DMS 273 treated with DMSO at 0.1 percent for 48 hours (cell line): Measurements from ENCODE around the gene MED22.

Experiments
- DNase-seq: peaks from one replicate; lab custom pipeline; 2025; lab: John Stamatoyannopoulos, UW

The MED22 gene

GRCh38 chr9:133375724-133376654 lies 28.1 kb upstream of the MED22 start, which contains the start of the genes STKLD1 and SURF4:
Gene STKLD1, plus strand, starts transcription at chr9:133376366. Its CDS starts 108 bp downstream, at chr9:133376474.
Gene SURF4, minus strand, starts transcription at chr9:133376060. Its CDS starts 91 bp downstream, at chr9:133375969.
- DNase-seq, result peak; percentile 78

- no peak for DNase-seq
These were observed 27.3 kb upstream of the MED22 start for GRCh38 chr9:133375116-133375723.

DNA sequence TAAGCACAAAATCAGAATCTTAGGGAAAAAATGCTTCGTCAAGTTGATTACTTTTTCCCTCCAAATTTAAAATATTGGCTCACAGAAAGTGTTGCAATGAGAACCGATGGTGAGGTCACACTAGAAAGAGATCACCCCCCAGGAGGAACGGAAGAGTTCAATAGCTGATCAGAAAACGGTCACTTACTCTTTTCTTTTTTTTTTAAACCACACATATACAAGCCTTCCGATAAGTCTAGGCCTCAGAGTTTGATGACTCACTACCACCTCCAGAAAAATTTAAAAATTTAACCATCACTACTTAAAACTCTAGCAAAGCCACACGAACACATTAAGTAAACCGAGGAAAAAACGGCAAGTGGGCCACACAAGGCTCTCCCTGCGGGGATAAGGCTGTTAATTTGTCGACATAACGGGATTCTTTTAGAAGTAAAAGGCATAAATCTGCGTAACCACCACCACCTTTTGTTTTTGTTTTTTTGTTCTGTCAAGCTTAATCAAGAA lies 26.7 kb upstream of the MED22 start:
- no peak for DNase-seq

GRCh38 chr9:133372144-133372543 lies 24.2 kb upstream of the MED22 start:
- no peak for DNase-seq

- no peak for DNase-seq
These were observed 23.4 kb upstream of the MED22 start for GRCh38 chr9:133371261-133371711.

DNA sequence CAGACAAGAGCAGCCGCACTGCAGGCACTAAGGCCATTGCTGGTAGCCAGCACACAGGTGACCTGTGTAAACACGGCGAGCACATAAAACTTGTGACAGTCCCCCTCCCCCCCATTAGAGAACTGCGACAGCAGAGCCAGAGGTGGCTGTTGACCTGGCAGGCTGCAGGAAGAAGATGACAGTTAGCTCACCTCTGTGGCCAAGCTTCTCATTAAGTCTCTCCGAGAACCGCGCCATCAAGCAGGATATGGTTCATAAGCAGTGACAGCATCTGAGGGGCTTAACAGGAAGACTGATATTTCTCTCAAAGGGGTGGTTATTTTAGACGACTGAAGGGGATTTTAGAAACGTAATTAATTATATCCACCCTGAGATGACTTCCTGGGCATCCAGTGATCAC lies 22.8 kb upstream of the MED22 start:
- DNase-seq, result no peak

GRCh38 chr9:133369933-133370332 lies 22.0 kb upstream of the MED22 start:
- DNase-seq, result no peak

DNA sequence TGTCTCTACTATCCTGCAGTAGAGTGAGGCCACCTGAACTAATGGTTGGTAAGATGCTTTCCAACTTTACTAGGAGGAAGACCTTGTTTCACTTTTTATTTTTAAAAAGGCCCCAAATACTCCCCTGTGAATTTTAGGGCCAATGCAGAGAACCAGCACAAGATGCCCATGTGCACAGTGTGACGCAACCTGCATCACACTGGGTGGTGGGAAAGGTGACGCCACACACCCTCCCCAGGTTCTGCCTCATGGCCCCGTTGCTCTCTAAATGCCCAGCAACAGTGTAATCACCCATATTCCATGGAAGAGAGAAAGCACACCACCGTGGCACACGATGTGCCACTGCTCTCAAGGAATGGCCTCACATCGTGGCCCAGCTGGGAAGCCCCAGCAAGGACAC lies 21.5 kb upstream of the MED22 start:
- no peak for DNase-seq

GRCh38 chr9:133368249-133368881 lies 20.4 kb upstream of the MED22 start:
- DNase-seq, result no peak

DNA sequence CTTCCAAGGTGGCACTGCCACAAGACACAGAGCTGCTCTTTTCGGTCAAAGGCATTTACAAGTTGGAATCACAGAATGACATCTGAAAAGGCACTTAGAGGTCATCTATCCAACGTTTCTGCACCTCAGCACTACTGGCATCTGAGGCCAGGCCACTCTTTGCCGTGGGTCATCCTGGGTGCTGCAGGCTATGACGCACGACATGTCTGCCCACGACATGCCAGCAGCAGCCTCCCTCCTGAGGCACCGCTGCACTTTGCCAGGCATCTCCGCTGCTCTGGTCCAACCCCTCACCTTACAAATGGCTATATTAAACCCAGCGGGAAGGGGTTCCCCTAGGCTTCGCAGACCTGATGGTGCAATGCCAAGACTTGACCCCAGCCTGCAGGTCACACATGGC lies 19.8 kb upstream of the MED22 start:
- DNase-seq, result no peak

- DNase-seq, result no peak
These were observed 19.3 kb upstream of the MED22 start for GRCh38 chr9:133367221-133367620.

- DNase-seq, result no peak
These were observed 18.5 kb upstream of the MED22 start for GRCh38 chr9:133366435-133366834.

GRCh38 chr9:133362359-133363044 lies 14.6 kb upstream of the MED22 start:
- DNase-seq, result no peak

DNA sequence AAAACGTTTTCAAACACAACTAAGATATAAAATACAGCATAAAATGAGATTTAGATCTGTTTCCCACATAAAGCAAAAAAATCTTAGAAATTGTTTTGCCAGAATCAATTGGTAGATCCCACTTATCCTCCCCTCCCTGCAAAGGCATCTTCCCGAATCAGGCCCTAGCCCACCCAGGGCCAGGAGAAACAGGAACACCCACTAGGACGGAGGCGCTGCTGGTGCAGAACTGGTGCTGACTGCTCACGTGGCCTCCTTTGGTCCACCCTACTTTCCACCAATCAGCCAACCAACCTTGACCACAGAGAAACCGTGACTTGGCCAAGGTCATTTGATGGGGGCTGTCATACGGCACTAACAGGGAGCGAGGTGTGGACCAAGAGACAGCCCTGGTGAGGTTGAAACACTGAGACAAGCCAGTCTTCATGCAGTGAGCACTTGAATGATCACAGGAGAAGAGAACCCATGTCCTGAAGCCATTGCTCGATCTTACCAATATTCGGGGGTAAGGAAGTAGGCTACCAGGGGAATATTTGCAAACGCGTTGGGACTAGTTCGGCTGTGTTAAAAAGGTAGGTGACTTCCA lies 13.7 kb upstream of the MED22 start:
- DNase-seq, result no peak

GRCh38 chr9:133360400-133361393 lies 12.8 kb upstream of the MED22 start:
- no peak for DNase-seq

GRCh38 chr9:133359399-133360175 lies 11.7 kb upstream of the MED22 start:
- DNase-seq, result peak; percentile 51

- DNase-seq, result no peak
These were observed 9.7 kb upstream of the MED22 start for GRCh38 chr9:133357656-133358055.

GRCh38 chr9:133356391-133357091 lies 8.6 kb upstream of the MED22 start, which contains the start of the genes SURF1 and SURF2:
Gene SURF1, minus strand, starts transcription at chr9:133356487. Its CDS starts 34 bp downstream, at chr9:133356453.
Gene SURF2, plus strand, starts transcription at chr9:133356550. Its CDS starts 43 bp downstream, at chr9:133356593.
- DNase-seq, result peak; percentile 36
